Stimulated activated CD8-positive, alpha-beta memory T cell treated with anti-CD3 and anti-CD28 coated beads, Interleukin-4, amount 100 ng/mL, for 1 hour (primary cell): Measurements from ENCODE around the gene RBM8A.

Experiments used
- DNase-seq, 2 donors: peaks; one replicate each; pipeline ENCODE4 v3.0.0-alpha.2; 2020; ENCODE audit warnings: low read depth in 2 of 2, low spot score in 1 of 2

Gene RBM8A

GRCh38 chr1:145918144-145918991 lies 8.9 kb downstream of the RBM8A start, which contains the start of gene PEX11B:
Gene PEX11B (minus strand): TSS chr1:145918717. CDS start chr1:145918688, 29 bp downstream.
- peak; percentile 87 for DNase-seq

DNA sequence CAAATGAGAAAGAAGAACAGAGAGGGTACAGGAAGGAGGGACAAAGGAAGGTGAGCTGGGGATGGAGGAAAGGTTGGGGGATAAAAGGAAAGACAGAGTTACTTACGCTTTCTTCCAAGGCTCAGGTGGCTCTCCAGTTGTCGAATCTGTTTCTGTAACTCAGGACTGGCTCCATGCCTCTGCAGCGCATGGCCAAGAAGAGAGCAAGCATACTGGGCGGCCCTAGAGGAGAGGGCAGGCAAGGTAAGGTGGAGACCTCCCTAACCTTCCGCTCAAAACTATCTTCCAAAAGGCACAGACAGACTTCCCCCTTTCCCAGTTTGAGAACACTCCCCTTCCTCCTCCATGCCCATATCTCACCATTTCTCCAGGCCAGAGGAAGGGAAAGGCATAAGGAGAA lies 9.7 kb downstream of the RBM8A start:
- no peak for DNase-seq

- no peak for DNase-seq
Measured at GRCh38 chr1:145916745-145917144, 10.5 kb downstream of the RBM8A start.

DNA sequence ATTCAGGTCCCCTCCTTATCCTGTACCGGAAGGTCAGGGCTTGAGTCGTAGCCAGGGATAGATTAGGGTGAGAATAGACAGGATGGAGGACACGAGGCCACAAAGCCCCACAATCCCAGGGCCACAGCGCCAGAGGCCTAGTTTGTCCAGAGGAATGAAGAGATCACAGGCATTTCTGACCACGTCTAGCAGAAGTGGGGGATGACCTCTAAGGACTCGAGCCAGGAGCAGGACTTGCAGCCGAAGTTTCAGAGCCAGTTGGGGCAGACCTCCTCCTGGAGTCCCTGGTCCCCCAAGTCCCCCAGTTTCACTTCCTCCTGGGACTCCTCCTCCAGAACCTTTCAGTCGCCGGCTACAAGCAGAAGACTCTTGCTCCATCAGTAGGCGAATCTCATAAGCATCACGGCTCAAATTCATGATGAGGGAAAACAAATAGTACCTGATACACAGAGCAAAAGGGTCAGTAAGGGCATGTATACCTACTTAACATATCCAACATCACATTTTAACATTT lies 15.1 kb downstream of the RBM8A start:
- DNase-seq = no peak

GRCh38 chr1:145908653-145909052 lies 18.6 kb downstream of the RBM8A start:
- DNase-seq = no peak

- DNase-seq = no peak
Measured at GRCh38 chr1:145906954-145907753, 20.1 kb downstream of the RBM8A start.

DNA sequence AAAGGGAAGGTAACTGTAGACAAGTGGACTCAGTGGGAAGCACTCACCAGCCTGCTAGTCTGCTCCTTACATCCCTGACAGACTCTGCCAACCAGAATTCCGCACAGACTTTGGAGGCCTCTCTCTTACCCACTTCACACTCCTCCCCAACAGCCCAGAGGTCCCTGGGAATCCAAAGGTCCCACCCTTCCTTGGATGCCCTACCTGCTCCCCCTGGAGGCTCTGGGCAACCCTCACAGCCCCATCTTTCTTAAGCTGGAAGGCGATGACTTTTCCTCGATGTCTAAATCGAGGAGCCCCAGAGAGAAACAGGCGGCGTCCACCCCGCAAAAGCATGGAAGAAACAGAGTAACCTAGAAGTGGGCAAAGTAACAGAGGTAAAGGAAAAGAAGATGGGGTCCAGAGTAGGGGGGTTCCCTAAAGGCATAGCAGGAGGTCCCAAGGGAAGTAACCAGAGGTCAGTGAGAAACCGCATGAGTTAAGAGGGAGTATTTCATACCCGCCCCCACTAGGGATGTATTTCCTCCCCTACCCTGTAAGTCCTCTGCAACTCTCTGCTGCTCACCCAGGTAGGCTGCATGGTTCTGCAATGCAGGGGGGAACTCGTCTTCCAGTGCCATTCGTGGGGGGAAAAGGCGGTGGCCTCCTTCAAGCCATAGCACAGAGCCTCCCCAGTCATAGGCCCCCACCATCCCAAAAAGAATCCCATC lies 25.8 kb downstream of the RBM8A start:
- DNase-seq = no peak

GRCh38 chr1:145898756-145899155 lies 28.5 kb downstream of the RBM8A start:
- no peak for DNase-seq

DNA sequence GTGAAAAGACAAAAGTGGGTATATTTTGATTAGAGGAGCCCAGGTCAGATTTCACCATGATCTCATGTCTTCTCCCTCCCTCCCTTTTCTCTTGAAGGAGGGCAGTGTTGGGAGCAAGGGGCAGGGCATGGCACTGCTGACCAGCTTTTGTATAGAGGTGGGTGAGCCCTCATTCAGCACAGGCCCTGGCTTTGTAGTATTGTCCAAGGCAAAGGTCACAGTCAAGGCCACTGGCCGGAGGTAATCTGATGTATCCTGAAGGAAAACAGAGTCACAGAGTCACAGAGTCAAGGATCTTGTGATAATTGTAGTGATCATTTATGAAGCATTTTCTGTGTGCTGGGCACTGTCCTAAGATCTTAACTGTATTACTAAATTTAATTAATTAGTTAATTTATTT lies 29.3 kb downstream of the RBM8A start:
- DNase-seq = no peak

GRCh38 chr1:145895471-145895870 lies 31.8 kb downstream of the RBM8A start:
- no peak for DNase-seq

DNA sequence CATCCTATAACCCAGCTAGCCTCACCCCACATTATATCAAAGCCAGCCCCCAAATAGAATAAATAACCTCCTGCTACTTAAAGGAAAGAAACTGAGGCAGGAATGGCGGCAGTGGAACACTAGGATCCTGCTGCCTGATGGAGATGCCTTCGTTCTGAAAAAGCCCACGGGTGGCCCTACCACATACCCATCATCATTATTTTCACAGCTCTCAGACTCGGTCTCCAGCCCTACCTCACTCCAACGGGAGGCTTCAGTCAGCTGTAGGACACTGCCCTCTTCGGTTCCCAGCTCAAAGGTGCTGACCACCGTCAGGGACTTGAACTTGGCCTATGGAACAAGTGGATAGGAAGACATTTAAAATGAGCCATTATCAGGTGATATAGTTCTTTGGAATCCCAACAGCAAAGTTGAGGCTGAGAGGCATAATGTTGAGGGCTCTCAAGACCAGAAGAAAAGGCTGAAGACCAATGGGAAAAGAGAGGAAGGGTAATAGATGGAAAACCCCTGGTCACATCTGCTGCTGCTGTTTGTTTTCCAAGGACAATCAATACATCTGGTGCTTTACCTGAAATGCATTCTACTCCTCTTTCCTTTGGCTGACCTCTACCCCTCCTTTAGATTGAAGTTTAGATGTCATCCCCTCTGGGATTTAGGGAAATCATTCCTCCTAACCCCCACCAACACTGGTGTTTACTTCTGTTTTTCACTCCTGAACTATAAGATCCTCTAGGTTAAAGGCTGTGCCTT lies 33.8 kb downstream of the RBM8A start:
- no peak for DNase-seq

DNA sequence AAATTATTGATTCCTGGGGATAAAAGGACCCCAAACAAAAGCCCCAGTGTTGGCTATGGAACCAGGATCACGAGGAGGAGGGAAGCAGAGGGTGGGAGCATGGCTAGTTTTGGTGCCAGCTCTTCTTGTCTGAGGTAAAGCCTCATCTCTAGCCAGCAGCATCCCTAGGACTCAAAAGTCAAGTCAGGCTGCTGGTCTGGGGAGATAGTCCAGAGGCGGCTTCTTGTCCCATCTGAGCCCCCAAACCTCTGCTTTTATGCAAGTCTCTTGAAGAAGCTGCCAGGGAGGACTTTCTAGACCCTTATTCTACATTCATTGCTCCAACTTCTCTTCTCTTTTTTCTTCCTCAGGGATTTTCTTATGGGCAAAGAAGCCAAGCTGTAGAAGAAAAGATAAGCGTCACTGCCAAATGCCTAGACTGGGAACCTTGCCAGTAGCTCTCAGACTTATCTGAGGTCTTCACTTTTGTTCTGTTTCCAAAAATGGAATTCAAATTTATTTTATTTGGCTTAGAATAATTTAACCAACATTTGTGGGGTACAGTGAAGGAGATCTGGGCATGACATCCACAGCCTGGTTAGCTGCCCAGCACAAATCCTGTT lies 34.7 kb downstream of the RBM8A start:
- no peak for DNase-seq

- peak; percentile 11 to 25 for DNase-seq
Measured at GRCh38 chr1:145891587-145892485, 35.4 kb downstream of the RBM8A start.

DNA sequence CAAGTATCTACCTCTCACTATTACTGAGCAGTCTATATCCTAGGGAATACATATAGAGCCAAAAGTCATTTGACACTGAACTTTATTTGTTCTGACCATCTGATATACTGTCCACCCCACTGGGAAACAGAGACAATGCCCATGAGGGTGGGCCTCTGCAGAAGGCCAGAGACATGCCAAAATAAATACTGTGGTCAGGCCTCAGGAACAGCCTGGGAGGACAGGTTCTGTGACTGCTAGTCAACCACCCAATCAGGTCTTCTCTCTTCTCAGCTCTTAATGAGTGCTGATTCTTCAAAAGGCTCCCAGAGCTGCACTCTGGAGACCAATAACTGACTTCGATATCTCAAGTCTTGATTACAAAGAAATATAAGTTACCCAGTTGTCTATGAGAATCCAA lies 36.1 kb downstream of the RBM8A start:
- no peak for DNase-seq

DNA sequence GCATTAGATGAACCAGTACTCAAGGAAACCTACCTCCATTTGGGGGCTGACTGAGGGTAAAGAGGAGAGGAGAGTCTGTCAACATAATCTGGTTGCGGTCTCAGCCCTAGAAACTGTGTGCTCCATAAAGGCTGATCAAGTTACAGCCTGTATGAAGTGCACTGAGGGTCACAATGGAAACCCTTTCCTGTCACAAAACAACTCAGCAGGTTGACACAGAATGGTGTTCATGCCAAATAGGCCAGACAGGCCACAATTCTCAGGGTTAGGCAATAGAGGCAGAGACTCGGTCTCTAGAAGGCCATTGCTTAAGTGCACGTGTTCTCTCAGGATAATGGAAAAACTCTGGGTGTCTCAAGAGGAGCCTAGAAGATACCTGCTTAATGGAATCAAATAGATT lies 37.6 kb downstream of the RBM8A start:
- no peak for DNase-seq

DNA sequence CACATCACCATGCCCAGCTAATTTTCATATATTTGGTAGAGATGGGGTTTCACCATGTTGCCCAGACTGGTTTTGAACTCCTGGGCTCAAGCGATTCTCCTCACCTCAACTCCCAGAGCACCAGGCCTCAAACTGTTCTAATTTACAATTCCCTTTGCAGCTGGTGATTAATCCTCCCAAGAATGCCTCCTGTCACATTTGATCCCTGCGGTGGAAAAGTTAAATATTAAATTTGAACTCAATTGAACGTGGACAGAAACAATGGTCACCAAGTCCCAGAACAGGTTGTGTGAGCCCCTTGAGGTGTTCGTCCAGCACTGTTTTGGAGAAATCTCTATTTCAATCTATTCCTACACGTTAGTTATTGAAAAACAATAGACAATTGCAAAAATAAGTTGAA lies 39.7 kb downstream of the RBM8A start:
- DNase-seq = no peak

DNA sequence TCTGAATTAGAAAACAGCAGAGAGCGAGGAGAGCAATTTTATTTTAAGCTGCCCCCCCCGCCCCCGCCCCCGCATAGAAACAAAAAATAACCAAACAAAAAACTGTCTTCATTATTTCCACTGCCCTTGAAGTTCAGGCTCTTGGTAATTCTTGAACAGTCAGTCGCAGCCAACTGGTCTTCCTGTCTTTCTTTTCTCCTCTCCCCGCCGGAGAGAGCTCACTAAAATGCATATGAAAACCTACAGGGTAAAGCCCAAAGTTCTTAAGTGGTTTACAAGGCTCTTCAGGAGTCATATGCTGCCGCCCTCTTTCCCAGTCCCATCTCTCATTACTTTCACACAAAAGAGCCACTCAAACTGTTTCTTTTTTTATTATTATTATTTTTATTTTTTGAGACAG lies 40.5 kb downstream of the RBM8A start:
- no peak for DNase-seq

DNA sequence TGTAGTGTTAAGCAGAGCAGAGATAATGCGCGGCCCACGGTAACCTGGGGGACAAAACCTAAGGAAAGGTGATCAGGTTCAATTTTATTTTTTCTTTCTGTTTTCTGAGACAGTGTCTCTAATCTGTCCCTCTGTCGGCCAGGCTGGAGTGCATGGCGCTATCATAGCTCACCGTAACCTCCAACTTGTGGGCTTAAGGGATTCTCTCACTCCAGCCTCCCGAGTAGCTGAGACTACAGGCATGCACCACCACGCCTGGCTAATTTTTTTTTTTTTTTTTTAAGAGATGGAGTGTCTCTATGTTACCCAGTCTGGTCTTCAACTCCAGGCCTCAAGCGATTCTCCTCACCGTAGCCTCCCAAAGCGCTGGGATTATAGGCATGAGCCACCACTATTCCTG lies 40.9 kb downstream of the RBM8A start:
- no peak for DNase-seq

GRCh38 chr1:145885738-145886287 lies 41.5 kb downstream of the RBM8A start, which contains the start of gene ANKRD35:
Gene ANKRD35 (minus strand): TSS chr1:145885866. CDS start chr1:145885758, 108 bp downstream.
- peak; percentile 51 to 72 for DNase-seq
